Activated T-helper 1 cell treated with anti-CD3 and anti-CD28 coated beads, Interleukin-12 subunit alpha, Interleukin-12 subunit beta, Interleukin-2, Interleukin-4 antibody, amounts not matched to agents 30 ng/mL and 10 ng/mL and 1 ng/mL, durations not matched to agents 14 hours and 24 hours and 36 hours (primary cell): ENCODE measurements around the gene SOD2. TPM values are rescaled to one million over a fixed set of nuclear protein-coding genes. Genes with fewer than 3 reads are reported as not detected.
"Not testable (repeated sequence)": the region's sequence is repeated elsewhere in the genome, so short reads cannot be mapped to it uniquely, and the experiment has no call there.

Experiments
- DNase-seq: peaks from one replicate; pipeline ENCODE4 v3.0.0; 2021; ENCODE audit warnings: low spot score
- H3K27ac Mint-ChIP-seq: one replicate; pipeline ENCODE4 v1.8.0; 2021; ENCODE audit warnings: mild to moderate bottlenecking, mixed read lengths
- H3K27me3 Mint-ChIP-seq: one replicate; pipeline ENCODE4 v1.8.0; 2022; ENCODE audit warnings: mild to moderate bottlenecking, moderate library complexity, mixed read lengths; ENCODE audit not compliant: insufficient read depth
- H3K36me3 Mint-ChIP-seq: one replicate; pipeline ENCODE4 v1.8.0; 2021; ENCODE audit warnings: low read depth, mixed read lengths
- H3K4me1 Mint-ChIP-seq: one replicate; pipeline ENCODE4 v1.8.0; 2021; ENCODE audit warnings: low read depth, mixed read lengths
- H3K4me3 Mint-ChIP-seq: one replicate; pipeline ENCODE4 v1.8.0; 2021; ENCODE audit warnings: mild to moderate bottlenecking, moderate library complexity, mixed read lengths
- H3K9me3 Mint-ChIP-seq: one replicate; pipeline ENCODE4 v1.8.0; 2021; ENCODE audit warnings: mixed read lengths
- intact Hi-C: fragments of 100-400 bp; cut with micrococcal nuclease; formaldehyde crosslinking; loops from one replicate; pipeline ENCODE4 v1.15.1; 2024
- total RNA-seq: library from RNA; stranded (reverse); gene quantifications from 2 replicates; pipeline ENCODE4 v1.2.3, GENCODE V29; 2022

SOD2 gene
- total RNA-seq, 1 donor from 2014 or later = 81.0 TPM

DNA sequence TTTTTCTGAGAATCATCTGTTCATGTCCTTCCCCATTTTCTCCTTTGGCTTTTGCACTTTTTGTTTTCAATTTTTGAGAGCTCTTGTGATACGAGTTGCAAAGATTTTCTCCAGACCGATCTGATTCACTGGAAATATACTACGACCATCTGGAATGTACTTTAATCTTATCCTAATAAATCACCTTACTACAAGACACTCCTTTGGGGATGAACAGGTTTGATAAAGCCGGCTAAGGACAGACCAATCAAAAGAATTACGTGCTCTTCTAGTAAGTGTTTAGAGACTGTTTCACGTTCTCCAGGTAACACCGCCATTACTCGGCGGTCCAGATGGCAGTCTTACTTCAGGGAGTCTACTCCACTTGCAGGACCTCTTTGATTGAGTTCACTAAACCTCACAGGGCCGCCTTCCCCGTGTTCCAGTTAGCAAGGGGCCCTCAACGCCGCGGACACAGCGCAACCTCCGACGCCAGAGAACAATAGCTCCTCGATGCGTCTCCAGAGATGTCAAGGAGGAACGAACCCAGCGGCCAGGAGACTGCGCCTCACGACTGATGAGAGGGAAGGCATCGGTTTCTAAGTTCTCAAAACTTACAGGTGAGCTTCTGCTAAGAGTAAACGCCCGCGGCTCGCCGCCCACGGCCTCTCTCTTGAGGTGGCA lies 33.3 kb upstream of the SOD2 start:
- Mint-ChIP-seq H3K4me3 (peak overlapping the region; percentile 93), H3K36me3 (peaks cover 30% of the 10 kb centered on the region), H3K4me1 (peaks cover 38% of the 10 kb centered on the region), H3K9me3 (peaks cover 10% of the 10 kb centered on the region), H3K27me3 (no peaks in the 10 kb centered on the region), H3K27ac (peak overlapping the region; percentile 96)
- intact Hi-C loops = loop anchor here (1.0 to 5.0 kb wide), 8 partner anchors 36 to 1548 kb away; partner anchors contain the start of genes ACAT2, AGPAT4, IGF2R and TAGAP
- no peak for DNase-seq

DNA sequence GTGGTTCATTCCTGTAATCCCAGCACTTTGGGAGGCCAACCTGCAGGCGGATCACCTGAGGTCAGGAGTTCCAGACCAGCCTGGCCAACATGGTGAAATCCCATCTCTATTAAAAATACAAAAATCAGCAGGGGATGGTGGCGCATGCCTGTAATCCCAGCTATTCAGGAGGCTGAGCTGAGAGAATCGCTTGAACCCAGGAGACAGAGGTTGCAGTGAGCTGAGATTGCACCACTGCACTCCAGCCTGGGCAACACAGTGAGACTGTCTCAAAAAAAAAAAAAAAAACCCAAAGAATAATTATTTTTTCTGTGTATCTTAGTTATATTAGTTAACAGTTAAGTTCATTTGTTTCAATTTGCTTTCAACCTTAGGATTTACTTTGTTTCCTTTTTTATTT lies 32.2 kb upstream of the SOD2 start:
- not testable (repeated sequence) for H3K27ac Mint-ChIP-seq, H3K27me3 Mint-ChIP-seq, DNase-seq
- Mint-ChIP-seq H3K36me3 (peaks cover 27% of the 10 kb centered on the region), H3K4me1 (peaks cover 31% of the 10 kb centered on the region), H3K4me3 (peak overlapping the region; percentile 39), H3K9me3 (peaks cover 10% of the 10 kb centered on the region)
- intact Hi-C loops = loop anchor here (5.0 kb wide), 2 partner anchors 683 to 797 kb away; partner anchors contain the start of gene TAGAP

DNA sequence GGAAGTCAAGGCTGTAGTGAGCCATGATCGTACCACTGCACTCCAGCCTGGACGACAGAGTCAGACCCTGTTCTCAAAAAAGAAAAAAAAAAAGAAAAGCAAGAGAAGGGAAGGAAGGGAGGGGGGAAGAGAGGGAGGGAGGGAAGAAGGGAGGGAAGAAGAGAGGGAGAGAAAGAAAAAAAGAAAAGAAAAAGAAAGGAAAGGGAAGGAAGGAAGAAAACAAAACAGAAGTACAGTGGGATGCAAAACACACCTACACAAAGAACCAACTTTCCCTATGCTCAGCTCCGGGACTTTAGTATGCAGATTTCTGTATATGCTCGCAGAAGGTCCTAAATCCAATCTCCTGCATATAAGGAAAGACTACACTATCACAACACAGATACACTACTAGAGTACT lies 31.7 kb upstream of the SOD2 start:
- peaks cover 27% of the 10 kb centered on the region for H3K36me3 Mint-ChIP-seq
- H3K4me1 Mint-ChIP-seq = peaks cover 27% of the 10 kb centered on the region
- H3K4me3 Mint-ChIP-seq = peak overlapping the region; percentile 39
- no peaks in the 10 kb centered on the region for H3K27me3 Mint-ChIP-seq
- intact Hi-C loops = loop anchor here (5.0 kb wide), 2 partner anchors 682 to 798 kb away; partner anchors contain the start of gene TAGAP
- H3K27ac Mint-ChIP-seq = no peak overlapping the region
- peaks cover 10% of the 10 kb centered on the region for H3K9me3 Mint-ChIP-seq
- DNase-seq = no peak

DNA sequence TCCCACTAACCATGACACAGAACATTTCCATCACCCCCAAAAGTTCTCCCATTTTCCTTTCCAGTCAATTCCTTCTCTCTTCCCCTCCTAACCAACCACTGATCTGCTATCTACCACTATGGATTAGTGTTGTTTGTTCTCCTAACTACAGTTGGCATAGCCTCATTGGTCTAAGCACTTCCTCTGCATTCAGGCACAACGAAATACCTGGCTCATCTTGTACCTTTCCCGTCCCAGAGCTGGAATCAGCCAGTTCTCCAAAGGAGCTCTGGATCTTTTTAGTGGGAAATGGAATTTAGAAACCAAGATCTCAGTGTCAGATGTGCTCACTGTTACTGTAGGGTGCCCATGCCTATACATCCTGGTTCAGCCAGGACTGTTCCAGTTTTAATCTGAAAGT lies 30.2 kb upstream of the SOD2 start:
- Mint-ChIP-seq H3K4me3 (no peak overlapping the region), H3K36me3 (peaks cover 18% of the 10 kb centered on the region), H3K4me1 (peaks cover 13% of the 10 kb centered on the region), H3K27me3 (no peaks in the 10 kb centered on the region), H3K9me3 (peaks cover 10% of the 10 kb centered on the region), H3K27ac (no peak overlapping the region)
- no peak for DNase-seq
- intact Hi-C loops = no loop called here

DNA sequence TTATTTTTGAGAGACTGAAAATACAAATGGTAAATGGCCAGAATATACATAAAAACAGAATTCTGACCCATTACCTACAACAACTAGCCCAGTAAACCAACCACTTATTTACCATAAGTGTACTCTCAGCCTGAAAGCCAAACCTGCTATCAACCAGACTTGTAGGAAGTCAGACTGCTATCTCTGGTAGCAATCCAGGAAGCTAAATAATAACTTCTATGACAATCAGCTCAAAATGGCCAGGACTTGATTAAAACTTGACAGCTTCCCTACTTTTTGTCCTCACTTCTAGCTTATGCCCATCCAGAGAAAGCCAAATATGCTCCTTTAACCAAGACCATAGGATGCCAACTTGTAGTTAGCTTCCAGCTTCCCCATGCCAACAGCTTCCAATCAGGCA lies 29.6 kb upstream of the SOD2 start:
- DNase-seq = no peak
- intact Hi-C loops = no loop called here
- H3K4me1 Mint-ChIP-seq = peaks cover 13% of the 10 kb centered on the region
- H3K4me3 Mint-ChIP-seq = no peak overlapping the region
- H3K9me3 Mint-ChIP-seq = peaks cover 10% of the 10 kb centered on the region
- H3K36me3 Mint-ChIP-seq = peaks cover 18% of the 10 kb centered on the region
- H3K27me3 Mint-ChIP-seq = no peaks in the 10 kb centered on the region
- no peak overlapping the region for H3K27ac Mint-ChIP-seq

DNA sequence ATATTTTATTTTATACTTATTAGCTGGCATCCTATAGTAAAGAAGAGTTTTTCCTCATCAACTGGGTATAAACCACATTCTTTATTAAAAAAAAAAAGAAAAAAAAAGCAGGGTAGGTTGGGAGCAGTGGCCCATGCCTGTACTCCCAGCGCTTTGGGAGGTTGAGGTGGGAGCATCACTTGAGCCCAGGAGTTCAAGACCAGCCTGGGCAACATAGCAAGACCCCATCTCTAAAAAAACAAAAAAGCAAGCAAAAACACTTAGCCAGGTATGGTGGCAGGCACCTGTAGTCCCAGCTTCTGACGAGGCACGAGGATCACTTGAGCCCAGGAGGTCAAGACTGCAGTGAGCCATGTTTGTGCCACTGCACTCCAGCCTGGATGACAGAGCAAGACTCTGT lies 28.9 kb upstream of the SOD2 start:
- DNase-seq, intact Hi-C loops, H3K27me3 Mint-ChIP-seq, H3K4me3 Mint-ChIP-seq, H3K27ac Mint-ChIP-seq: not testable (repeated sequence)
- Mint-ChIP-seq H3K36me3 (peaks cover 18% of the 10 kb centered on the region), H3K9me3 (peaks cover 10% of the 10 kb centered on the region), H3K4me1 (peaks cover 13% of the 10 kb centered on the region)

DNA sequence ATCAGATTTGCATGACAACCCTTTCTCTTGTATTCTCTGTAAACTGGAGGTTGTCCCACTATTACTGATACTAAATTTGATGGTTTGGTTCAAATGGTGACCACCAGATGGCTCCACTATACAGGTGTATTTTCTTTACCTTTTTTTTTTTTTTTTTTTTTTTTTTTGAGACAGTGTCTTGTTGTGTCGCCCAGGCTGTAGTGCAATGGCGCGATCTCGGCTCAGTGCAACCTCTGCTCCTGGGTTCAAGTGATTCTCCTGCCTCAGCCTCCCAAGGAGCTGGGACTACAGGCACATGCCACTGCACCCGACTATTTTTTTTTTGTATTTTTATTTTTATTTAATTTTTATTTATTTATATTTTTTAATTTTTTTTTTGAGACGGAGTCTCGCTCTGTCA lies 27.7 kb upstream of the SOD2 start:
- Mint-ChIP-seq H3K9me3 (peaks cover 10% of the 10 kb centered on the region), H3K27me3 (no peaks in the 10 kb centered on the region), H3K27ac (no peak overlapping the region), H3K4me3 (no peak overlapping the region), H3K4me1 (peaks cover 14% of the 10 kb centered on the region), H3K36me3 (peaks cover 18% of the 10 kb centered on the region)
- intact Hi-C loops = loop anchor here (1.0 kb wide), 1 partner anchor 221 kb away; no protein-coding TSS in a partner anchor
- DNase-seq = peak; percentile 16

DNA sequence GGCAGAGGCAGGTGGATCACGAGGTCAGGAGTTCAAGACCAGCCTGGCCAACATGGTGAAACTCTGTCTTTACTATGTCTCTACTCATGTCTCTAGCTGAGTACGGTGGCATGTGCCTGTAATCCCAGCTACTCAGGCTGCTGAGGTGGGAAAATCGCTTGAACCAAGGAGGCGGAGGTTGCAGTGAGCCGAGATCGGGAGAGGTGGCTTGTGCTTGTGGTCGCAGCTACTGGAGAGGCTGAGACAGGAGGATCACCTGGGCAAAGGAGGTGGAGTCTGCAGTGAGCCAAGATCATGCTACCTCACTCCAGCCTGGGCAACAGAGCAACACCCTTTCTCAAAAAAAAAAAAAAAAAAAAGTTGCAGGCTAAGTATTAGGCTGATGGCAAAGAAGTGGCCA lies 26.2 kb upstream of the SOD2 start:
- Mint-ChIP-seq H3K4me1 (peaks cover 22% of the 10 kb centered on the region), H3K27ac (no peak overlapping the region), H3K4me3 (no peak overlapping the region), H3K9me3 (peaks cover 10% of the 10 kb centered on the region), H3K36me3 (peaks cover 21% of the 10 kb centered on the region), H3K27me3 (no peaks in the 10 kb centered on the region)
- intact Hi-C loops = no loop called here
- no peak for DNase-seq

DNA sequence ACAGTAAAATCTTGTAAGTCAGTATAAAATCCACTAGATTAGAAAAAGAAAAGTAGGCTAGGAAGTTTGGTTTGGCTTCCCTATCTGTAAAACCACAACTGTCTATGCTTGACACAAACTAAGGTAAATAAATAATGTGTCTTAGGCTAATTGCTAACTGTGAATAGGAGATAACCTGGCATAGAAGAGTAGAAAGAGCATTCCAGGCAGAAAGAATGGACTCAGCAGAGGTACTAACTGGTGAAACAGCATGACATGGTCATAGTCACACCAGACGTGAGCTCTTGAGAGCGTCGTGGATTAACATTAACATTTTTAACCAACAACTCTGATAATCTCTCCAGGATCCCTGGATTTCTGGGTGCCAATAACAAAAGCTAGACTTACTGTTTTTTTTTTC lies 25.6 kb upstream of the SOD2 start:
- intact Hi-C loops = no loop called here
- DNase-seq = no peak
- Mint-ChIP-seq H3K9me3 (peaks cover 10% of the 10 kb centered on the region), H3K36me3 (peaks cover 18% of the 10 kb centered on the region), H3K4me3 (no peak overlapping the region), H3K27ac (no peak overlapping the region), H3K4me1 (peaks cover 22% of the 10 kb centered on the region), H3K27me3 (no peaks in the 10 kb centered on the region)

DNA sequence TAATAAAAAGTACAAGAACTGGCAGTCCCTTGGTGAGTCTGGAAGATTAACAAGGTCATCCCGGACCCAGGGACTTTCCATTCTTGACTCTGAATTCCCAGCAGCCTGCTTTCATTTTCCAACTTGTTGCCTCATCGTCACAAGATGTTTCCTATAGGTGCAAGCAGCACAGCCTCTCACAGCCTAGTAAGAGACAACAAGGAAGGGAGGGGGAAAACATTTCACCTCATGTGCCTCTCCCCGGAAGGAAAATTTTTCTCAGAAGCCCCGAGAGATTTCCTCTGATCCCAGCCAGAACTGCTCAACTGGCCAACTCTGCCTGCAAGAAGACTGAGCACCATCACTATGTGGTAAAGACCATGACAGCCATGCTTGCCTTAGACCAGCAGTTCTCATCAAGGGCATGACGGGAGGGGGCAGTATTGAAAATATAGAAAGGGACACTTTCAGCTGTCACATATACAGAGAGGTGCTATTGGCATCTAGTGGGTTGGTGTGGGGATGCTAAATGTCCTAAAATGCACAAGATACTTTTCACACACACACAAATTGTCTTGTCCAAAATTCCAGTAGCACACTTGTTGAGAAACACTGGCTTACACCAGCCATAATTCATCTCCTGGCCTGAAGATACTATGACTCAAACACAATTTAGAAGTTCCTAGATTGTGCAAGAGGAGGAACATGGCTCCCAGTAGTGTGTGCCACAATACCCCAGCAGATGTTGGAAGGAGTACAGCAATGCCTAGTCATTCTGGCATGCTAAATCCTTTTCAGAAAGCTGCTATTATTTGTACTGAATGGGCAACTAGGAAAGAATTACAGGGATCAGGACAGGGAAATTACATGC lies 23.4 kb upstream of the SOD2 start:
- intact Hi-C loops = no loop called here
- no peak for DNase-seq
- H3K4me1 Mint-ChIP-seq = peaks cover 17% of the 10 kb centered on the region
- H3K36me3 Mint-ChIP-seq = peaks cover 5% of the 10 kb centered on the region
- no peaks in the 10 kb centered on the region for H3K27me3 Mint-ChIP-seq
- no peak overlapping the region for H3K4me3 Mint-ChIP-seq
- H3K27ac Mint-ChIP-seq = no peak overlapping the region
- no peaks in the 10 kb centered on the region for H3K9me3 Mint-ChIP-seq

DNA sequence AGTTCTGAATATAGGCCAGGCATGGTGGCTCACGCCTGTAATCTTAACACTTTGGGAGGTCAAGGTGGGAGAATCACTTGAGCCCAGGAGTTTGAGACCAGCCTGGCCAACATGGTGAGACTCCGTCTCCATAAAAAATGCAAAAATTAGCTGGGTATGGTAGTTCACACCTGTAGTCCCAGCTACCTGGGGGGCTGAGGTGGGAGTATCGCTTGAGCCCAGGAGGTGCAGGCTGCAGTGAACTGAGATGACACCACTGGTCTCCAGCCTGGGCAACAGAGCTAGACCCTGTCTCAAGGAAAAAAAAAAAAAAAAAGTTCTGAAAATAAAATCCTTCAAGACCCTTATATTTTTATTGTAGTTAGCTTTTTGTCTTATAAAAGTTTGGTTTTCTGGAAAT lies 22.6 kb upstream of the SOD2 start:
- intact Hi-C loops = no loop called here
- Mint-ChIP-seq H3K4me3 (no peak overlapping the region), H3K36me3 (peaks cover 5% of the 10 kb centered on the region), H3K27ac (no peak overlapping the region), H3K27me3 (no peaks in the 10 kb centered on the region), H3K9me3 (no peaks in the 10 kb centered on the region), H3K4me1 (peaks cover 17% of the 10 kb centered on the region)
- DNase-seq = no peak

DNA sequence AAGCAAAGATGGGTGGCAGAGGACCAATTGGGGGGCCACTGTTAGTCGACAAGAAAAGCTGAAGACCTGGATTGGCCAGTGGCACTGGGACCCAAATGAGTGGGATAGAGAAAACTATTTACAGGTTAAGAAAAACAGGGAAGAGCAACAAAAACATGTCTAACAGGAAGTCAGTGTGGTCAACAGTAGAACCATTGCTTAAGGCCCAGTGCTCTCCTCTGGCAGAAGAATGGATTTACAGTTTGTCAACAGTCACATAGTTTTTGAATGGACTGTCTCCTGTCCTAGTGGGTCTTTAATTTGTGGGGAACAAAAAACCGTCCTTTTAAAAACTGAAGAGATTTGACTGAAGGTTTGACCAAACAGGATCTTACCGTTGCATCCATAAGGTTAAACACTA lies 22.1 kb upstream of the SOD2 start:
- Mint-ChIP-seq H3K27ac (no peak overlapping the region), H3K4me3 (no peak overlapping the region), H3K9me3 (no peaks in the 10 kb centered on the region), H3K27me3 (no peaks in the 10 kb centered on the region), H3K4me1 (peaks cover 17% of the 10 kb centered on the region), H3K36me3 (peaks cover 5% of the 10 kb centered on the region)
- no peak for DNase-seq
- intact Hi-C loops = no loop called here

DNA sequence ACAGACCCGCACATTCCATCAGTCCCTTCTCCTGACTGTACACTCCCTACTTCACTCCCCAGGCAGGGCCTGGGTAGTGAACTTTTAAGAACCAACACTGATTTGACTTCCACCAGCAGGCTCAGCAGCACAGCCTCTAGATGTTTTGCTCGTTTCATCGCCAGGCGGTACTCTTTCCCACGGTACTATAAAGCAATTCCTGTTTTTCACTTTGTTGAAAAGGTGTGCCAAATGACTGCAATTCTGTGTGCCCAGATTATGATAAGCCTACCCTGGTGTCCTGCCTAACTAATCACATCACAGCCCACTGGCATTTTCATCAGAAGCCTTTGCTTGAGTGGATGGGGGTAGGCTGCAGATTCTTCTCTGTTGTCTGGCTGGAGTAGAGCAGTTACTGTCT lies 21.4 kb upstream of the SOD2 start:
- Mint-ChIP-seq H3K27me3 (peaks cover under 1% of the 10 kb centered on the region), H3K27ac (no peak overlapping the region), H3K9me3 (no peaks in the 10 kb centered on the region), H3K4me3 (no peak overlapping the region), H3K4me1 (peaks cover 17% of the 10 kb centered on the region), H3K36me3 (peaks cover 6% of the 10 kb centered on the region)
- intact Hi-C loops = no loop called here
- DNase-seq = no peak
